Measurements from ENCODE around the gene FOXO3.

The FOXO3 gene

DNA sequence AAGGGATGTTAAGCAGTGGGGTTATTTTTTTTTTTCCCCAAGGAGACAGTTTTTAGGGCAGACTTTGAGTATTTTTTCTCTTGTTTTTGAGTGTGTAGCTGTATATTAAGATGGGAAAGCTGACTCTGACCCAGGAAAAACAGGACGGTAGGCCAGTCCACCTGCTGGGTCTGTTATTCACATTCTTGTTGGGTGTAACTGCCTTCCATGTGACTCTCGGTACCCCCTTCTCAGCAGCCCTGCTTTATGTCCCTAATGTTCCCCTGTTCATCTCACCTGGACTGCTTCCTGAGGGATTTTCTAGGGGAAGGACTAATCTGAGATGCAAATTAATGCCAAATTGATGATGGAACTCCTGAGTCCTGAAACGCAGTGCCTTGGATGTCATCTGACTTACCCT is 21.9 kb downstream of the FOXO3 start:
- Histone ChIP-seq H3K36me3 (ENCODE audit: control insufficient read depth, low read length) (peaks cover 3% of the 10 kb centered on the region; the same call in 1 of the 2 replicates), H3F3A (ENCODE audit: control insufficient read depth, insufficient read depth) (no peaks in the 10 kb centered on the region), H3K79me2 (ENCODE audit: control insufficient read depth, low read length) (peaks cover 39% of the 10 kb centered on the region), H3K4me3 (ENCODE audit: low read length) (no peak overlapping the region), H4K20me1 (ENCODE audit: control insufficient read depth, insufficient read depth, low read depth, low read length) (no peaks in the 10 kb centered on the region), H3K27me3 (ENCODE audit: control insufficient read depth, low read length) (no peaks in the 10 kb centered on the region), H3K4me2 (ENCODE audit: low read length) (no peak overlapping the region), H3K9me2 (replicated peaks; ENCODE audit: control insufficient read depth, low read length) (no peaks in the 10 kb centered on the region), H3K9me3 (ENCODE audit: control insufficient read depth, insufficient read depth, low read length) (no peaks in the 10 kb centered on the region), H3K4me1 (ENCODE audit: control insufficient read depth, low read length) (no peaks in the 10 kb centered on the region; the same call in 1 of the 2 replicates), H3K27ac (ENCODE audit: low read depth, low read length) (no peak overlapping the region)
- no peak for TF ChIP-seq EZH2phosphoT487 (IDR thresholded peaks at IDR 0.05; ENCODE audit: borderline replicate concordance, low read length)
- TF ChIP-seq, protein P1, sequence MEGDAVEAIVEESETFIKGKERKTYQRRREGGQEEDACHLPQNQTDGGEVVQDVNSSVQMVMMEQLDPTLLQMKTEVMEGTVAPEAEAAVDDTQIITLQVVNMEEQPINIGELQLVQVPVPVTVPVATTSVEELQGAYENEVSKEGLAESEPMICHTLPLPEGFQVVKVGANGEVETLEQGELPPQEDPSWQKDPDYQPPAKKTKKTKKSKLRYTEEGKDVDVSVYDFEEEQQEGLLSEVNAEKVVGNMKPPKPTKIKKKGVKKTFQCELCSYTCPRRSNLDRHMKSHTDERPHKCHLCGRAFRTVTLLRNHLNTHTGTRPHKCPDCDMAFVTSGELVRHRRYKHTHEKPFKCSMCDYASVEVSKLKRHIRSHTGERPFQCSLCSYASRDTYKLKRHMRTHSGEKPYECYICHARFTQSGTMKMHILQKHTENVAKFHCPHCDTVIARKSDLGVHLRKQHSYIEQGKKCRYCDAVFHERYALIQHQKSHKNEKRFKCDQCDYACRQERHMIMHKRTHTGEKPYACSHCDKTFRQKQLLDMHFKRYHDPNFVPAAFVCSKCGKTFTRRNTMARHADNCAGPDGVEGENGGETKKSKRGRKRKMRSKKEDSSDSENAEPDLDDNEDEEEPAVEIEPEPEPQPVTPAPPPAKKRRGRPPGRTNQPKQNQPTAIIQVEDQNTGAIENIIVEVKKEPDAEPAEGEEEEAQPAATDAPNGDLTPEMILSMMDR (IDR thresholded peaks at IDR 0.05; ENCODE audit: low read depth, low read length, poor library complexity, severe bottlenecking), result no peak

DNA sequence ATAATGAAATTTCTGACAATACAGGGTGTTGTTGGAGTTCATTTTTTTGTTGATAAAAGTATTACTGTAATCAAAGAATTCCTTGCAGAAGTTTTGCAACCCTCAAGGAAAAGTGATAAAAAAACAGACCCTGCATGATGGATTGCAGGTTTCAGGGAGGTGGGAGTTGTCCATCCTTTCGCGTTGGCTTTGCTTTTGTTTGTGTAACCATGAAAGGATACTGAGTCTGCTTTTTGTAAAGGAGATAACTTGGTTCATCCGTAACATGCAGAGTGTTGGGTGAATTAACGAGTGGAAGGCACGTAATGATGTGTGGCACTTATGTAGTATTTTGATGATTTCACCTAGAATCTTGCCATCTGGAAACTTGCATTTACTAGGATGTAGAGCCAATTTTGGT is 23.6 kb downstream of the FOXO3 start:
- no peak overlapping the region for H3K4me2 ChIP-seq (ENCODE audit: low read length)
- H3K27me3 ChIP-seq (ENCODE audit: control insufficient read depth, low read length), result no peaks in the 10 kb centered on the region
- no peaks in the 10 kb centered on the region for H3K9me2 ChIP-seq (replicated peaks; ENCODE audit: control insufficient read depth, low read length)
- peaks cover 6% of the 10 kb centered on the region; the same call in 1 of the 2 replicates for H3K4me1 ChIP-seq (ENCODE audit: control insufficient read depth, low read length)
- no peaks in the 10 kb centered on the region for H3K9me3 ChIP-seq (ENCODE audit: control insufficient read depth, insufficient read depth, low read length)
- no peaks in the 10 kb centered on the region for H3K36me3 ChIP-seq (ENCODE audit: control insufficient read depth, low read length)
- TF ChIP-seq EZH2phosphoT487 (IDR thresholded peaks at IDR 0.05; ENCODE audit: borderline replicate concordance, low read length), result no peak
- TF ChIP-seq, protein P1 (IDR thresholded peaks at IDR 0.05; ENCODE audit: low read depth, low read length, poor library complexity, severe bottlenecking), result no peak
- no peaks in the 10 kb centered on the region for H4K20me1 ChIP-seq (ENCODE audit: control insufficient read depth, insufficient read depth, low read depth, low read length)
- no peaks in the 10 kb centered on the region; the same call in 1 of the 2 replicates for H3F3A ChIP-seq (ENCODE audit: control insufficient read depth, insufficient read depth)
- H3K79me2 ChIP-seq (ENCODE audit: control insufficient read depth, low read length), result peaks cover 39% of the 10 kb centered on the region
- H3K27ac ChIP-seq (ENCODE audit: low read depth, low read length), result no peak overlapping the region
- no peak overlapping the region for H3K4me3 ChIP-seq (ENCODE audit: low read length)

DNA sequence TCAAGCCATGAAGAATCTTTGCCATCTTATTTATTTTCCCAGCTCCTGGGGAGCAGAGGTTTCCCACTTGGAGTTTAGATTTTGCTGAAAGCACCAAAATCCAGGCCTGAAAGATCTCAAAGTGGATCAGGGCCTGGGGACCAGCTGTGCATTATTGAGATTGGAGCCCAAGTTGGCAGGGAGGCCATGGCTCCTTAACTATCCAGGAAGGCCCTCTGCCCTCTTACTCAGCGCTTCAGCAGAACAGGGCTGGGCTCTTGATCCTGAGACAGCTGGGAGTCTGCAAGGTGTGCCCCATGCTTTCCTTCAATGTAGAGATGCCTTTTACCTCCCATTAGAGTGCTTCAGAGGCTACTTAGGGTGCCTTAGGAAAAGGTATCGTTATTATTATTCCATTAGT is 24.6 kb downstream of the FOXO3 start:
- Histone ChIP-seq H3K4me1 (ENCODE audit: control insufficient read depth, low read length) (peaks cover 10% of the 10 kb centered on the region; the same call in 1 of the 2 replicates), H4K20me1 (ENCODE audit: control insufficient read depth, insufficient read depth, low read depth, low read length) (no peaks in the 10 kb centered on the region), H3F3A (ENCODE audit: control insufficient read depth, insufficient read depth) (no peaks in the 10 kb centered on the region; the same call in 1 of the 2 replicates)

More for the DNA sequence above, 24.6 kb downstream of the FOXO3 start:
- Histone ChIP-seq H3K79me2 (ENCODE audit: control insufficient read depth, low read length) (peaks cover 37% of the 10 kb centered on the region), H3K27ac (ENCODE audit: low read depth, low read length) (no peak overlapping the region), H3K27me3 (ENCODE audit: control insufficient read depth, low read length) (no peaks in the 10 kb centered on the region), H3K9me3 (ENCODE audit: control insufficient read depth, insufficient read depth, low read length) (no peaks in the 10 kb centered on the region), H3K9me2 (replicated peaks; ENCODE audit: control insufficient read depth, low read length) (no peaks in the 10 kb centered on the region), H3K36me3 (ENCODE audit: control insufficient read depth, low read length) (no peaks in the 10 kb centered on the region), H3K4me2 (ENCODE audit: low read length) (no peak overlapping the region), H3K4me3 (ENCODE audit: low read length) (no peak overlapping the region)
- TF ChIP-seq, protein P1 (IDR thresholded peaks at IDR 0.05; ENCODE audit: low read depth, low read length, poor library complexity, severe bottlenecking), result no peak
- no peak for TF ChIP-seq EZH2phosphoT487 (IDR thresholded peaks at IDR 0.05; ENCODE audit: borderline replicate concordance, low read length)

Data from DOHH2 (cell line).